GM12865 (cell line): ENCODE measurements around the gene SMIM35.

Experiments
- DNase-seq: peaks from one replicate; pipeline ENCODE4 v3.0.0; 2010; ENCODE audit warnings: low read depth
- H3K4me3 ChIP-seq: 2 replicates; pipeline ENCODE4 v1.5.1; 2011; ENCODE audit warnings: mild to moderate bottlenecking, low read depth, low read length, control low read depth
- TF ChIP-seq, protein P1 (sequence below): IDR thresholded peaks from 2 replicates; pipeline ENCODE4 v1.5.1; 2011; ENCODE audit warnings: low read length, control low read depth, low read depth, inconsistent platforms; ENCODE audit not compliant: insufficient read depth; ENCODE audit errors: missing control alignments

The SMIM35 gene

DNA sequence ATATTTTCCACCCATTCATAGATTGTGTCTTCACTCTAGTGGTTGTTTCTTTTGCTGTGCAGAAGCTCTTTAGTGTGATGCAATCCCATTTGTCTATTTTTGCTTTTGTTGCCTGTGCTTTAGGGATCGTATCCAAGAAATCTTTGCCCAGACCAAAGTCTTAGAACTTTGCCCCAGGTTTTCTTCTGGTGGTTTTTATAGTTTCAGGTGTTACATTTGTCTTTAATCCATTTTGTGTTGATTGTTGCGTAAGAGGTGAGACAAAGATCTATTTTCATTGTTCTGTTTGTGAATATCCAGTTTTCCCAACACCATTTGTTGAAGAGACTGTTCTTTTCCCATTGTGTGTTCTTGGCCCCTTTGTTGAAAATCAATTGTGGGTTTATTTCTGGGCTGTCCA is 94.1 kb downstream of the SMIM35 start:
- TF ChIP-seq, protein P1, sequence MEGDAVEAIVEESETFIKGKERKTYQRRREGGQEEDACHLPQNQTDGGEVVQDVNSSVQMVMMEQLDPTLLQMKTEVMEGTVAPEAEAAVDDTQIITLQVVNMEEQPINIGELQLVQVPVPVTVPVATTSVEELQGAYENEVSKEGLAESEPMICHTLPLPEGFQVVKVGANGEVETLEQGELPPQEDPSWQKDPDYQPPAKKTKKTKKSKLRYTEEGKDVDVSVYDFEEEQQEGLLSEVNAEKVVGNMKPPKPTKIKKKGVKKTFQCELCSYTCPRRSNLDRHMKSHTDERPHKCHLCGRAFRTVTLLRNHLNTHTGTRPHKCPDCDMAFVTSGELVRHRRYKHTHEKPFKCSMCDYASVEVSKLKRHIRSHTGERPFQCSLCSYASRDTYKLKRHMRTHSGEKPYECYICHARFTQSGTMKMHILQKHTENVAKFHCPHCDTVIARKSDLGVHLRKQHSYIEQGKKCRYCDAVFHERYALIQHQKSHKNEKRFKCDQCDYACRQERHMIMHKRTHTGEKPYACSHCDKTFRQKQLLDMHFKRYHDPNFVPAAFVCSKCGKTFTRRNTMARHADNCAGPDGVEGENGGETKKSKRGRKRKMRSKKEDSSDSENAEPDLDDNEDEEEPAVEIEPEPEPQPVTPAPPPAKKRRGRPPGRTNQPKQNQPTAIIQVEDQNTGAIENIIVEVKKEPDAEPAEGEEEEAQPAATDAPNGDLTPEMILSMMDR: no peak
- no peak for DNase-seq
- H3K4me3 ChIP-seq: no peak overlapping the region

DNA sequence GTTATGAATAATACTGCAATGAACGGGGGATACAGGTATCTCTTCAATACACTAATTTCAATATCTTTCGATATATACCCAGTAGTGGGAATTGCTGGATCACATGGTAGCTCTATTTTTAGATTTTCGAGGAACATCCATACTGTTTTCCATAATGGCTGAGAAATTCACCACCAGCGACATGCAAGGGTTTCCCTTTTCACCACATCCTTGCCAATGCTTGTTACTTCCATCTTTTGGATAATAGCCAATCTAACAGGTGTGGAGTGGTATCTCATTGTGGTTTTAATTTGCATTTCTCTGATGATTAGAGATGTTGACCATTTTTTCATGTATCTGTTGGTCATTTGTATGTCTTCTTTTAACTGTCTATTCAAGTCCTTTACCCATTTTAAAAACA is 94.6 kb downstream of the SMIM35 start:
- DNase-seq: peak; percentile 48
- TF ChIP-seq, protein P1: no peak
- H3K4me3 ChIP-seq: no peak overlapping the region

GRCh38 chr11:117989351-117990102 is 97.2 kb downstream of the SMIM35 start:
- TF ChIP-seq, protein P1: no peak
- no peak overlapping the region for H3K4me3 ChIP-seq
- DNase-seq: no peak

GRCh38 chr11:117986981-117987574 is 99.7 kb downstream of the SMIM35 start:
- peak; percentile 95 for DNase-seq
- TF ChIP-seq, protein P1: no peak
- H3K4me3 ChIP-seq: peak overlapping the region; percentile 90

- peak; percentile 94 for DNase-seq
- TF ChIP-seq, protein P1: no peak
- H3K4me3 ChIP-seq: peak within 1 kb of the TSS; percentile 90
These were observed 100.5 kb downstream of the SMIM35 start, which contains the start of gene IL10RA for GRCh38 chr11:117985953-117986887. TSS of gene IL10RA (plus strand) at chr11:117986394. CDS start at chr11:117986468, 74 bp downstream.

- DNase-seq: no peak
- TF ChIP-seq, protein P1: no peak
- no peak overlapping the region for H3K4me3 ChIP-seq
These were observed 102.3 kb downstream of the SMIM35 start for GRCh38 chr11:117984476-117984875.
